HepG2 (cell line): ENCODE results near the gene ONECUT1. TPM values are rescaled to one million over a fixed set of nuclear protein-coding genes. Genes with fewer than 3 reads are reported as not detected.

Experiments
- ATAC-seq: fragments of 200-7000 bp; cut with Tn5 transposase; 3 replicates; pipeline ENCODE4 v1.9.1; 2020; ENCODE audit warnings: mild to moderate bottlenecking, moderate library complexity
- BruUV-seq: library from RNA; stranded (reverse); fragments of 400-500 nt; replicated peaks from 2 replicates; lab custom pipeline; 2021; lab: Mats Ljungman, UMichigan
- CTCF ChIA-PET: fragments of 300-600 bp; formaldehyde crosslinking; extraction: SDS; loops from one replicate; lab custom pipeline; 2021; ENCODE audit warnings: low total read pairs, inconsistent platforms, low intra/inter-chr PET ratio; lab: Yijun Ruan, JAX
- POLR2A ChIA-PET: fragments of 350-600 bp; sonication (Branson Sonifier 250); formaldehyde crosslinking; loops from one replicate; lab custom pipeline; 2020; ENCODE audit warnings: antibody characterized with exemption, inconsistent platforms; lab: Yijun Ruan, JAX
- DNase-seq: peaks from one replicate; pipeline ENCODE4 v3.0.0-alpha.2; 2015; ENCODE audit warnings: low spot score
- FAIRE-seq: peaks from 3 replicates; lab custom pipeline; 2011; peaks lifted over from hg19 to GRCh38; lab: Jason Lieb, UNC
- H2AFZ ChIP-seq: one replicate; pipeline ENCODE4 v1.6.1; 2011; ENCODE audit warnings: low read length, inconsistent platforms
- H3K27ac ChIP-seq: fragments of 300-600 bp; 3 replicates; pipeline ENCODE4 v1.8.0; 2011; ENCODE audit warnings: mixed run types, mild to moderate bottlenecking, mixed read lengths, low read length, inconsistent platforms; ENCODE audit not compliant: insufficient read depth; ENCODE audit errors: extremely low read length
- H3K27me3 ChIP-seq, 2 experiments: fragments of 200-600 bp in 1 of 2; 2 replicates in 1 of 2; 3 replicates in 1 of 2; pipeline versions ENCODE4 v1.6.0 to v1.8.0; 2011; ENCODE audit warnings: low read length in 2 of 2, mild to moderate bottlenecking in 2 of 2, moderate library complexity in 2 of 2, inconsistent platforms in 1 of 2; ENCODE audit not compliant: insufficient read depth in 2 of 2, control insufficient read depth in 1 of 2
- H3K36me3 ChIP-seq, 2 experiments: fragments of 200-600 bp in 1 of 2; replicated peaks in 1 of 2; 2 replicates in 1 of 2; 3 replicates in 1 of 2; pipeline versions ENCODE4 v1.5.1 to v1.8.0; 2011; ENCODE audit warnings: low read length in 2 of 2, inconsistent platforms in 1 of 2; ENCODE audit not compliant: insufficient read depth in 2 of 2, control insufficient read depth in 1 of 2
- H3K4me1 ChIP-seq: 2 replicates; pipeline ENCODE4 v1.5.1; 2012; ENCODE audit warnings: low read length, inconsistent platforms; ENCODE audit not compliant: insufficient read depth
- H3K4me2 ChIP-seq: 2 replicates; pipeline ENCODE4 v1.6.0; 2011; ENCODE audit warnings: low read depth, low read length, inconsistent platforms
- H3K4me3 ChIP-seq, 3 experiments: fragments of 200-600 bp in 1 of 3; sonication (generic), shearing (Covaris generic) in 1 of 3; replicated peaks in 1 of 3; 2 replicates each; pipeline ENCODE4 v1.5.1; 2011 to 2016; ENCODE audit warnings: low read length in 3 of 3, inconsistent platforms in 2 of 3, low read depth in 2 of 3, mild to moderate bottlenecking in 2 of 3, control low read depth in 1 of 3, mixed read lengths in 1 of 3; ENCODE audit not compliant: insufficient read depth in 1 of 3
- H3K79me2 ChIP-seq: one replicate; pipeline ENCODE4 v1.6.1; 2011; ENCODE audit warnings: low read length, inconsistent platforms; ENCODE audit not compliant: insufficient read depth
- H3K9ac ChIP-seq: 2 replicates; pipeline ENCODE4 v1.6.0; 2011; ENCODE audit warnings: mild to moderate bottlenecking, low read depth, low read length, inconsistent platforms; ENCODE audit not compliant: insufficient read depth
- H3K9me3 ChIP-seq: 2 replicates; pipeline ENCODE4 v1.5.1; 2012; ENCODE audit warnings: mild to moderate bottlenecking, low read length
- H4K20me1 ChIP-seq: 2 replicates; pipeline ENCODE4 v1.6.0; 2011; ENCODE audit warnings: inconsistent platforms, mild to moderate bottlenecking, low read length, moderate library complexity; ENCODE audit not compliant: insufficient read depth
- MXD4 ChIP-seq: IDR thresholded peaks from 2 replicates; pipeline ENCODE4 v1.6.1; 2016; ENCODE audit warnings: mild to moderate bottlenecking, missing biosample characterization, missing genetic modification reagents
- ZBTB3 ChIP-seq: sonication (generic); formaldehyde crosslinking; IDR thresholded peaks from 2 replicates; pipeline ENCODE4 v1.4.0; 2020; ENCODE audit warnings: low read depth, mild to moderate bottlenecking, moderate library complexity, missing genetic modification reagents, borderline replicate concordance
- ZKSCAN8 ChIP-seq: IDR thresholded peaks from 2 replicates; pipeline ENCODE4 v1.6.1; 2016; ENCODE audit warnings: borderline replicate concordance, missing genetic modification reagents, missing compliant biosample characterization
- ZNF558 ChIP-seq: sonication (generic); formaldehyde crosslinking; IDR thresholded peaks from 2 replicates; pipeline ENCODE4 v1.9.0; 2022; ENCODE audit warnings: mild to moderate bottlenecking, missing genetic modification reagents, borderline replicate concordance
- ZNF792 ChIP-seq: IDR thresholded peaks from 2 replicates; pipeline ENCODE4 v1.6.1; 2016
- WGBS: methylation state at CpG from one replicate; pipeline ENCODE4 v1.1.6; 2017; ENCODE audit warnings: low lambda C conversion rate; 5-methylcytosine and 5-hydroxymethylcytosine counted together
- in situ Hi-C: cut with HindIII; loops from 2 replicates; pipeline ENCODE4 v1.10.0; 2017; ENCODE audit warnings: low pct_unique_long_range_greater_than_20kb; ENCODE audit not compliant: extremely low pct_ligation_motif_present
- intact Hi-C: fragments of 100-400 bp; cut with micrococcal nuclease; formaldehyde crosslinking; loops from one replicate; pipeline ENCODE4 v1.10.0; 2022; ENCODE audit not compliant: unreplicated experiment
- polyA plus RNA-seq, 8 experiments: library from polyadenylated mRNA; depleted of rRNA in 3 of 8; stranded (reverse) in 7 of 8; unstranded in 1 of 8; fragments of >200 nt; fragmentation: Illumina TruSeq in 4 of 8; extraction: Trizol in 4 of 8; gene quantifications; 2 replicates each; pipeline versions ENCODE4 v1.2.1 to v1.2.3, GENCODE V29; 2011 to 2016; ENCODE audit warnings: low read depth in 4 of 8, missing spikeins in 1 of 8, mixed read lengths in 1 of 8; ENCODE audit not compliant: insufficient read depth in 1 of 8
- total RNA-seq, 5 experiments: library from RNA; depleted of rRNA; stranded (reverse); fragments of >200 nt; fragmentation: Illumina TruSeq; extraction: Trizol; gene quantifications; 2 replicates each; pipeline ENCODE4 v1.2.3, GENCODE V29; 2016; ENCODE audit warnings: low read depth in 1 of 5
- TF ChIP-seq, protein P1 (sequence below): IDR thresholded peaks from 2 replicates; pipeline ENCODE4 v1.6.1; 2012; ENCODE audit warnings: low read length, improper control_type of control experiment
- TF ChIP-seq, protein P2 (sequence below): fragments of 450-650 bp; IDR thresholded peaks from 2 replicates; pipeline ENCODE4 v1.6.1; 2016

The ONECUT1 gene
- total and polyA plus RNA-seq, 2 of the 13 experiments (the other 11 are each of a cell fraction or from before 2014, with no cell fraction given) = 3.5 to 9.1 TPM

DNA sequence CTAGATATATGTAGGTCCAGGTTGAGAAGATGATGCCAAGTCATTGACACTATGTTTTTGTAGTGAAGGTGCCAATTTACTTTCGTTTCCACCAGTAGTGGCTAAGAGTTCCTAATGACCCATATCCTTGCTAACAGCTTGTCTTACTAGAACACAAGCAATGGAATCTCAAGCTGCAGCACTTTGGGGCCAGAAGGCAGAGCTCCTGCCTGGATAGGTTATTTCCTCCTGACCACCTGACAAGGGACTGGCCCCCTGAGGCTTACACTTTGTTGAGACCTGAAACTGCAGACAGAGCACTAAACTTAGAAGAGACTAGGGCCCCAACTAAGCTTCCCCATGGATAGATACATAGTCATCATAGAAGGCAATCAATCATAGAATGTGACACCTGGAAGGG is 11.7 kb downstream of the ONECUT1 start:
- Histone ChIP-seq H3K4me2 (no peak overlapping the region), H3K4me3 (no peak overlapping the region), H2AFZ (no peak overlapping the region), H3K9ac (no peak overlapping the region), H3K36me3 (peaks cover 0 to 14% of the 10 kb centered on the region in 2 experiments; a peak in 1 of 5 replicates), H3K27me3 (no peaks in the 10 kb centered on the region), H3K4me1 (peaks cover 32% of the 10 kb centered on the region), H4K20me1 (0 out of 2 replicates have a peak, but pooled peaks cover 3% of the 10 kb centered on the region), H3K27ac (no peak overlapping the region), H3K9me3 (0 out of 2 replicates have a peak, but pooled peaks cover under 1% of the 10 kb centered on the region), H3K79me2 (peaks cover 39% of the 10 kb centered on the region)
- no peak for DNase-seq
- ChIA-PET POLR2A (no interaction called here), CTCF (no interaction called here)
- BruUV-seq = no TSS peak
- in situ Hi-C loops (no loop called here), intact Hi-C loops (no loop called here)
- ATAC-seq = no peak
- 86% methylated on average over 1 of the region's 1 CpG for WGBS
- FAIRE-seq = no peak
- TF ChIP-seq ZNF792 (CRISPR knock-in tag) = no peak
- TF ChIP-seq, protein P1, sequence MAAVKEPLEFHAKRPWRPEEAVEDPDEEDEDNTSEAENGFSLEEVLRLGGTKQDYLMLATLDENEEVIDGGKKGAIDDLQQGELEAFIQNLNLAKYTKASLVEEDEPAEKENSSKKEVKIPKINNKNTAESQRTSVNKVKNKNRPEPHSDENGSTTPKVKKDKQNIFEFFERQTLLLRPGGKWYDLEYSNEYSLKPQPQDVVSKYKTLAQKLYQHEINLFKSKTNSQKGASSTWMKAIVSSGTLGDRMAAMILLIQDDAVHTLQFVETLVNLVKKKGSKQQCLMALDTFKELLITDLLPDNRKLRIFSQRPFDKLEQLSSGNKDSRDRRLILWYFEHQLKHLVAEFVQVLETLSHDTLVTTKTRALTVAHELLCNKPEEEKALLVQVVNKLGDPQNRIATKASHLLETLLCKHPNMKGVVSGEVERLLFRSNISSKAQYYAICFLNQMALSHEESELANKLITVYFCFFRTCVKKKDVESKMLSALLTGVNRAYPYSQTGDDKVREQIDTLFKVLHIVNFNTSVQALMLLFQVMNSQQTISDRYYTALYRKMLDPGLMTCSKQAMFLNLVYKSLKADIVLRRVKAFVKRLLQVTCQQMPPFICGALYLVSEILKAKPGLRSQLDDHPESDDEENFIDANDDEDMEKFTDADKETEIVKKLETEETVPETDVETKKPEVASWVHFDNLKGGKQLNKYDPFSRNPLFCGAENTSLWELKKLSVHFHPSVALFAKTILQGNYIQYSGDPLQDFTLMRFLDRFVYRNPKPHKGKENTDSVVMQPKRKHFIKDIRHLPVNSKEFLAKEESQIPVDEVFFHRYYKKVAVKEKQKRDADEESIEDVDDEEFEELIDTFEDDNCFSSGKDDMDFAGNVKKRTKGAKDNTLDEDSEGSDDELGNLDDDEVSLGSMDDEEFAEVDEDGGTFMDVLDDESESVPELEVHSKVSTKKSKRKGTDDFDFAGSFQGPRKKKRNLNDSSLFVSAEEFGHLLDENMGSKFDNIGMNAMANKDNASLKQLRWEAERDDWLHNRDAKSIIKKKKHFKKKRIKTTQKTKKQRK = no peak
- TF ChIP-seq, protein P2, sequence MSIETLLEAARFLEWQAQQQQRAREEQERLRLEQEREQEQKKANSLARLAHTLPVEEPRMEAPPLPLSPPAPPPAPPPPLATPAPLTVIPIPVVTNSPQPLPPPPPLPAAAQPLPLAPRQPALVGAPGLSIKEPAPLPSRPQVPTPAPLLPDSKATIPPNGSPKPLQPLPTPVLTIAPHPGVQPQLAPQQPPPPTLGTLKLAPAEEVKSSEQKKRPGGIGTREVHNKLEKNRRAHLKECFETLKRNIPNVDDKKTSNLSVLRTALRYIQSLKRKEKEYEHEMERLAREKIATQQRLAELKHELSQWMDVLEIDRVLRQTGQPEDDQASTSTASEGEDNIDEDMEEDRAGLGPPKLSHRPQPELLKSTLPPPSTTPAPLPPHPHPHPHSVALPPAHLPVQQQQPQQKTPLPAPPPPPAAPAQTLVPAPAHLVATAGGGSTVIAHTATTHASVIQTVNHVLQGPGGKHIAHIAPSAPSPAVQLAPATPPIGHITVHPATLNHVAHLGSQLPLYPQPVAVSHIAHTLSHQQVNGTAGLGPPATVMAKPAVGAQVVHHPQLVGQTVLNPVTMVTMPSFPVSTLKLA = no peak
- TF ChIP-seq ZNF558 (CRISPR knock-in tag) = no peak
- TF ChIP-seq ZBTB3 (CRISPR knock-in tag) = no peak
- TF ChIP-seq ZKSCAN8 (CRISPR knock-in tag) = no peak
- TF ChIP-seq MXD4 (CRISPR knock-in tag) = no peak
